Activated gamma-delta T cell treated with anti-CD3 and anti-CD28 coated beads, Interleukin-2, amount 50 U/mL, for 16 hours (primary cell): Measurements from ENCODE around the gene PHOSPHO2.
"Not testable (repeated sequence)": the region's sequence is repeated elsewhere in the genome, so short reads cannot be mapped to it uniquely, and the experiment has no call there.

Experiments
- DNase-seq: peaks from one replicate; pipeline ENCODE4 v3.0.0-alpha.2; 2020; ENCODE audit warnings: low read depth

PHOSPHO2 gene

DNA sequence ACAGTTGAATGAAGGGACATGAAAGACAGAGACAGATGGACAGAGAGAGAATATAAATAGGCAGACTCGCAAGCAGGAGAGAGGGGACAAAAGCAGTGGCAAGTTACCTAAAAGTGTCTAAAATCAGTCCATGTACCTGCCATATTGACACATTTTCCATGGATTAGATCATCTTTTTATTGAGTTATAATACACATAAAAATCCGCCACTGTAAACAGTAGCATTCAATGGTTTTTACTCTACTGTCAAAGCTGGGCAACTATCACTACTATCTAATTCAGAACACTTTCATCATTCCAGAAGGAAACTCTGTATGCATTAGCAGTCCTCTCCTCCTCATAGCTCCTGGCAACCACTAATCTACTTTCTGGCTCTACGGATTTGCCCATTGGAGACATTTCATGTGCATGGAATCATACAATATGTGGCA is 10.1 kb upstream of the PHOSPHO2 start:
- DNase-seq = no peak

DNA sequence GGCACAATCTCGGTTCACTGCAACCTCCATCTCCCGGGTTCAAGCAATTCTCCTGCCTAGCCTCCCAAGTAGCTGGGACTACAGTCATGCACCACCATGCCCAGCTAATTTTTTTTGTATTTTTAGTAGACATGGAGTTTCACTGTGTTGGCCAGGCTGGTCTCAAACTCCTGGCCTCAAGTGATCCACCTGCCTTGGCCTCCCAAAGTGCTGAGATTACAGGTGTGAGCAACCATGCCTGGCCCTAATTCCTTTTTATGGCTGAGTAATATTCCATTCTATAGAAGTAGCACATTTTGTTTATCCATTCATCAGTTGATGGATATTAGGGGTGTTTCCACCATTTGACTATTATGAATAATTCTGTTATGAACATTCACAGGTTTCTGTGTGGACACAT is 9.6 kb upstream of the PHOSPHO2 start:
- DNase-seq = not testable (repeated sequence)

DNA sequence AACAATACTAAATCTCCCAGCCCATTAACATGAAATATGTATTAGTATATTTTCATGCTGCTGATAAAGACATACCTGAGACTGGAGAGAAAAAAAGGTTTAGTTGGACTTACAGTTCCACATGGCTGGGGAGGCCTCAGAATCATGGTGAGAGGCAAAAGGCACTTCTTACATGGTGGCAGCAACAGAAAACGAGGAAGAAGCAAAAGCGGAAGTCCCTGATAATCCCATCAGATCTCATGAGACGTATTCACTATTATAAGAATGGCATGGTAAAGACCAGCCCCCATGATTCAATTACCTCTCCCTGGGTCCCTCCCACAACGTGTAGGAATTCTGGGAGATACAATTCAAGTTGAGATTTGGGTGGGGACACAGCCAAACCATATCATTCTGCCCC is 7.4 kb upstream of the PHOSPHO2 start:
- not testable (repeated sequence) for DNase-seq

DNA sequence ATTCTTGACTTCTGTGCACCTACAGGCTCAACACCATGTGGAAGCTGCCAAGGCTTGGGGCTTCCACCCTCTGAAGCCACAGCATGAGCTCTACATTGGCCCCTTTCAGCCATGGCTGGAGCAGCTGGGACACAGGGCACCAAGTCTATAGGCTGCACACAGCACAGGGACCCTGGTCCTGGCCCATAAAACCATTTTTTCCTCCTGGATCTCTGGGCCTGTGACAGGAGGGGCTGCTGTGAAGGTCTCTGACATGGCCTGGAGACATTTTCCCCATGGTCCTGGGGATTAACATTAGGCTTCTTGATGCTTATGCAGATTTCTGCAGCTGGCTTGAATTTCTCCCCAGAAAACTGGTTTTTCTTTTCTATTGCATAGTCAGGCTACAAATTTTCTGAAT is 6.3 kb upstream of the PHOSPHO2 start:
- not testable (repeated sequence) for DNase-seq

DNA sequence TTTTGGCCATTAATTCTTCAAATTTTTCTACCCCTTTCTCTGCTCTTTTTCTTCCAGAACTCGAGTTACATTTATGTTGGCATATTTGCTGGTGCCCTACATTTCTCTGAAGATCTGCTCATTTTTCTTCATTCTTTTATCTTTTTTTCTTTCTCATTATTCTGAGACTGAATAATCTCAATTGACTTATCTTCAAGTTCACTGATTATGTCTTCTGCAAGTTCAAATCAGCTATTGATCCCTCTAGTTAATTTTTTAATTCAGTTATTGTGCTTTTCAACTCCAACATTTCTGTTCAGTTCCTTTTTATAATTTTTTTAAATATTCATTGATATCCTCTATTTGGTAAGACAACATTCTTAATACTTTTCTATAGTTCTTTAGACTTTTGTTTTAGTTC is 3.3 kb upstream of the PHOSPHO2 start:
- DNase-seq = no peak

DNA sequence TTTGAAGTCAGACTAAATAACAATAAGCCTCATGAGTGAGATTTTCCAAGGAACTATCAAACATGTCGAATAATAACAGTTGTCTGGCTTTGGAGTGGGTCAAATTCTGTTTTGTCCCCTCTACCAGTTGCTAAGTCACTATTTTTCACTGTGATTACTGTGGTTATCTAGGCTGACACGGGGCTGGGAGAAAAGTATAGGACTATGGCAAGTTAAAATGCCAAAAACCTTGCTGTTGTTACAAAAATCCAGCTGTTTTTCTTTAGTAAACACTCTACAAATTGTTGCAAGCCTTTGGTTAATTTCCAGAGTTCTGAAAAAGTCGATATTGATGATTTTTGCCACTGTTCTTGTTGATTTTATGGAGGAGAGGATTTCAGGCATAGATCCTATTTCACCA is 1.6 kb upstream of the PHOSPHO2 start:
- no peak for DNase-seq

DNA sequence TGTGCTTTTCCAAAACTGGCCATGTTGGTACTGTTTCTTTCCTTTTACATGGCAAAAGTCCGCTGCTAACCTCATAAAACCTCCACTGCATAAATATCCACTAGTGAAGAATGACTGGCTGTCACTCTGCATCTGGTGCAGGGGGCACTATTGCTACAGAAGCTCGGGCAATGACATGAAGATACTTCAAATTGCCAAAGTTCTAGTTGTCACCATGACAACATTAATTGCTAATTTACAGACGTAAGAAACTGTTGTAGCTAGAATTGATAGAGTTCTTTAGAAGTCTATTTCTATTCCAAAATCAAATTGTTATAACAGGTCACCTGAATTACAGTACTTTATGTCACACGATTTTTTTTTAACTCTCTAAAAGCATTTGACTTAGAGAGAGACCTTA is 909 bp upstream of the PHOSPHO2 start:
- no peak for DNase-seq

DNA sequence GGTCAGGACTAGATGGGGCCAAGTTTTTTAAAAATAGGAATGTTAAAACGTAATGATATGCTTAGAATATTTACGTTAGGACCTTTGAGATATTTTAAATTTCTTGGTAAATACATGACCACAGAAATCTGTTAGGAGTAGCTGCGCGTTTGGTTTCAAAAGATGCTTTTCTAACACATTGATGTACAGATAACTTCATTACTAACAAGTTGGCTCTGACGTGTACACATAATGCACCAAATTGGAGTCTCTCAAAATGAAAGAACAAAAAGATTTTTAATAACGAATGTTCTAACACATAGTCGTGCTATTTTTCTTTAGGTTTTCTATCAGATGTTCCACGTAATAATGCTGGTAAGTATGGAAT is 608 bp downstream of the PHOSPHO2 start:
- no peak for DNase-seq

DNA sequence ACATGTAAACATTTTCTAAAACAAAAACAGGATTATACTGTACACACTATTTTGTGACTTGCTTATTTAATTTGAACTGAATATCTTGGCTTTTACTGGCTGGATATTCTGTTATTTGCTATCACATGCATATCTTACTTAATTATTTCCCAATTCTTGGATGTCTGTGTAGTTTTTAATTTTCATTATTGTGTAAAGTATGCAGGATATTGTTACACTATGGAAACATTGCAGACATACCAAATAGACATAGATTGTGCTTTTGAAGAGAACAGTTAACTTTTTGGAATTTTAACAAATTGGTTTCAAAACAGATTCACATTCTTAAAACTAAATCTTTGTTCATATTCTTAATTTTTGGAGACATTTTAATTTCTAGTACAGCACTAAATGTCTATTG is 2.1 kb downstream of the PHOSPHO2 start:
- DNase-seq = no peak

DNA sequence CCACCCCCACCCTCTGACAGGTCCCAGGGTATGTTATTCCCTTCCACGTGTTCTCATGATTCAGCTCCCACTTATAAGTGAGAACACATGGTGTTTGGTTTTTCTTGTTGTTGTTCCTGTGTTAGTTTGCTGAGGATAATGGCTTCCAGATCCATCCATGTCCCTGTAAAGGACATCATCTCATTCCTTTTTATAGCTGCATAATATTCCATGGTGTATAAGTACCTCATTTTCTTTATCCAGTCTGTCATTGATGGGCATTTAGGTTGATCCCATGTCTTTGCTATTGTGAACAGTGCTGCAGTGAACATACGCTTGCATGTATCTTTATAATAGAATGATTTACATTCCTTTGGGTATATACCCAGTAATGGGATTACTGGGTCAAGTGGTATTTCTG is 4.9 kb downstream of the PHOSPHO2 start:
- not testable (repeated sequence) for DNase-seq

DNA sequence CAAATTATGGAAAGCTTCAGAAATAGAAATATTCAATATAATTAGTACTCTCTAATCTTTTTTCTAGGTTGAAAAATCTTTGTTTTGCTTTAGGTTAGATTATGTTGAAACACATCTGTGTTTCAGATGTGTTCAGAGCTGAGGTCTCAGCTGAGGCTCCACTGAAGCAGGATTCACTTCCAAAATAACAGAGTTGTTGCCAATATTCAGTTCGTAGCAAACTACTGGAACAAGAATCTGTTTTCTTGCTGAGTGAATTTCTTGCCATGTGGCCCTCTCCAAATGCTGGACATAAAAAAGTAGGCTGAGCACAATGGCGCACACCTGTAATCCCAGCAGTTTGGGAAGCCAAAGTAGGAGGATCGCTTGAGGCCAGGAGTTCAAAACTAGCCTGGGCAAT is 8.7 kb downstream of the PHOSPHO2 start:
- DNase-seq = no peak

DNA sequence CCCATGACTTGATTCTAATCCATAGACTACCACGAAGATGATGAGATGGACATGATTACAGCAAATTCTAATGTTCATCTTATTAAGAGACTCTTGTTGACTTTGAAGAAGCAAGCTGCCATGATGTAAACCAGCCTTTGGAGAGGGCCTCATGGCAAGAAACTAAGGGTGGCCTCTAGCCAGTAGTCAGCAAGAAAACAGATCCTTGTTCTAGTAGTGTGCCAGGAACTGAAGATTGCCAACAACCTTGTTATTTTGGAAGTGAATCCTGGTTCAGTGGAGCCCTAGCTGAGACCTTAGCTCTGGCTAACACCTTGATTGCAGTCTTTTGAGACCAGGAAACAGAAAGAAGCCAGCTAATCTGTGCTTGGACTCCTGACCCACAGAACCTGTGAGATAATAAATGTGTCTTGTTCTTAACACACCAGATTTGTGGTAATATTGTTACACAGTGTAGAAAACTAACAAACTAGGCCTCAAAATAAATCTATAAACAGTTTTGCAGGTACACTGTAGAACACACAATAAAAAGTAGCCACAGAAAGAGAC is 10.0 kb downstream of the PHOSPHO2 start:
- DNase-seq = no peak

DNA sequence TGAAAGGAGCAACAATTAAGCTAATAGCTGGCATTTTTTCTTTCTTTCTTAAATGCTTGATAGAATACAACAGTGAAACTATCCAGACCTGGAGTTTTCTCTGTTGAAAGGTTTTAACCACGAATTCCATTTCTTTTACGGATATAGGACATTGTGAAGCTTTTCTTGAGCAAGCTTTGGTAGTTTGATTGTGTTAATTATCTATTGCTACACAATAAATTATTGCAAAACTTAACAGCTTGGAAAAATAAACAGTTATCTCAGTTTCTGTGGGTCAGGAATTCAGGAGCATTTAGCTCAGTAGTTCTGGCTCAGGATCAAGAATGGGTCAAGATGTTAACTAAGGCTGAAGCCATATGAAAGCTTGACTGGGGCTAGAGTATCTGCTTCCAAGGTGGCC is 11.7 kb downstream of the PHOSPHO2 start:
- no peak for DNase-seq

DNA sequence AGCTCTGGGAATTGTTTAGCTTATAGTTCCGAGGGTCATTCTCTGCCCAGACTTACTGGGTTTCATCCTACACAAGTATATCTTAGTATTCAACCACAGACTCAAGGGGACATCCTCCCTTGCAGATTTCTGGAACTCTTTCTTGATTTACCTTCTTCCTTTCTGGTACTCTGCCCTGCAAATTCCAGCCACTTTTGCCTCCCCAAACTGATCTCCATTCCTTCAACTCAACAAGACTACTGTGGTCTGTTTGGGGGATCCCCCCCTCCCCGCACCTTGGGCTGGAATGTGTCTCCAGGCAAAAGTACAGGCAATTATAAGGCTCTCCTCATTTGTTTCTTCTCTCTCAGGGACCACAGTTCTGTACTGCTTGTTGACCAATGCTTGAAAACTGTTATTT is 13.4 kb downstream of the PHOSPHO2 start:
- DNase-seq = no peak

DNA sequence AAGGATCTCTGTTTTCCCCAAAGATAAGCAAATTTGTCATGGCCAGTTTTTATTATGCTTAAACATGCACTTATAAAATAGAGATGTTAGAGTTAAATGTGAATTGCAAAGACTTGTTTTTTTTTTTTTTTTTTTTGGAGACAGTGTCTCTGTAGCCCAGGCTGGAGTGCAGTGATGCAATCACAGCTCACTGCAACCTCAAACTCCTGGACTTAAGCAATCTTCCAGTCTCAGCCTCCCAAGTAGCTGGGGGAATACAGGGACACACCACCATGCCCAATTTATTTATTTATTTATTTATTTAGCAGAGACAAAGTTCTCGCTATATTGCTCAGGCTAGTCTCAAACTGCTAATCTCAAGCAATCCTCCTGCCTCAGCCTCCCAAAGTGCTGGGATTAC is 15.1 kb downstream of the PHOSPHO2 start:
- no peak for DNase-seq

DNA sequence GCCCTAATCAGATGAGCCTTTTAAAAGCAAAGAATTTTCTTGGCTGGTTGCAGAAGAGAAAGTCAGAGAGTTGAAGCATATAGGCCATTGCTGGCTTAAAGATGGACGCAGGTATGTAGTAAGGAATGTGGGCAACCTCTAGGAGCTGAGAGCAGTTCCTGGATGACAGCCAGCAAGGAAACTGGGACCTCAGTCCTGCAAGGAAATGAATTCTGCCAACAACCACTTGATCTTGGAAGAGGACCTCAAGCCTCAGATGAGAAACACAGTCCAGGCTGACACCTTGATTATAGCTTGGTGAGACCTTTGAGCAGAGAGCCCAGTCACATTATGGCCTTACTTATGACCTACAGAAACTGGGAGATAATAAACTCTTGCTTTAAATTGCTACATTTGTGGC is 15.7 kb downstream of the PHOSPHO2 start:
- DNase-seq = no peak

DNA sequence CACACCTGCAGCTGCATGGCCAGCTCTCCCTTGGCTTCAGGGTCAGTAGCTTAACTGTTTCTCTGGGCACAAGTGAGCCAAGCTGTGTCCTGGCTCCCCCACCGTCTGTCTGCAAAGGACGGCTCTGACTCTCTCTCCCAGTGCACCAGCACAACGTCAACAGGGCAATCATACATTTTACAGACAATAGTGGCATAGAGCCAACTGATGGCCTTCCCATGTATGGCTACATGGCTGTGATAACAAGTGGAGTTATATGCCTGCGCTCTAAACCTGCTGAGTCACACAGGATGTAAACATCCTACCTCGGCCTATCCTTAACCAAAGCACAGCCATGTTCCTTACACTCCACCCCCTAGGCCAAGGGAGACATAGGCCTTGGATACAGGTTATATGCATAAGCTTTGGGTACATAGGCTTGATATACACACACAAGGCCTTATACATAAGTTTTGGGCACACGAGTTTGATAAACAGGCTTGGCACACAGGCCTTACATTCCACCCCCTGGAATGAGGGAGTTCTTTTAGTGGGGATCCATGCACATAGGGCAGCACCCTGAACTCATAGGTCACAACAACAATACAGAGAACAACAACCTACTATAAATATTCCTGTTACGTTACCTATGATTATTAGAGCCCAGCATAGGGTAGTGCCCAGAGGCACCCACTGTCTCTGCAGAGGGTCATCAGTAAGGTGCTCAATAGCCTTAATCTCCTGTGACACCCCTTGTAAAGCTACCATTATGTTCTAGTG is 17.7 kb downstream of the PHOSPHO2 start:
- DNase-seq = no peak

DNA sequence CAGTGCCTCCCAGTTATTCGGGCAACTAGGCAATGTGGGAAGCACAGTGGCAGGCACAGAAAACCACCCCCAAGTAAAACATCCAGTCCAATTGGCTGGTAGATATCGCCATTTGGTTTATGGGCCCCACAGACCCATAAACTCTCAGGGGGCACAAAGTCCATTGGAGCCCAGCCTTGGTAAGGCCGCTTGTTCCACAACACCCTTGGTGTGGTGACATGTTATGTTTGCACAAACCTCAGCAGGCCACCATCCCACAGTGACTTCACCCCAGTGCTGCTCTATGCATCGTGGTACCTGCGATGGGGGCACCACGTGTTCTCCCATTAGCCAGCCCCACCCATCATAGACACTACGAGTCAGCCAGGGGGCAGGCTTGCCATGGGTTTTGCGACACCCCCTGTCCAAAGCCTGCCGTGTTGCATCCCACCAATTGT is 18.5 kb downstream of the PHOSPHO2 start:
- no peak for DNase-seq

DNA sequence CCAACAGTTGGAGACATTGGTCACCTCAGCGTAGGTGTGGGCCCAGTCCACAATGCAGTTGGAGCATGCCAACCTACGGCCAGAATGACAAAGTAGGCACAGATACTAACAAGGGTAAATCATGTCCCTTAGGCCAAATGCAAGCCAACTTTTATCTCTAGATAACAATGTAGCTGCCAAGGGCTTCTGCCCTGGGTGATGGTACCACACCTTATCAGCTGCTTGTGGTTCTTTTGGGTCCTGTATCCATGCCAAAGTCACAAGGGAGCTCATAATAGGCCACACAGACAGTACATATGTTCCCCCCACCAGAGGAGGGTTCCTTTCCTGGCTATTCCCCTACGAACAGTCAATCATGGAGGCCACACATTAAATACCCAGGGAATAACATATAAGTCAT is 19.1 kb downstream of the PHOSPHO2 start:
- no peak for DNase-seq

DNA sequence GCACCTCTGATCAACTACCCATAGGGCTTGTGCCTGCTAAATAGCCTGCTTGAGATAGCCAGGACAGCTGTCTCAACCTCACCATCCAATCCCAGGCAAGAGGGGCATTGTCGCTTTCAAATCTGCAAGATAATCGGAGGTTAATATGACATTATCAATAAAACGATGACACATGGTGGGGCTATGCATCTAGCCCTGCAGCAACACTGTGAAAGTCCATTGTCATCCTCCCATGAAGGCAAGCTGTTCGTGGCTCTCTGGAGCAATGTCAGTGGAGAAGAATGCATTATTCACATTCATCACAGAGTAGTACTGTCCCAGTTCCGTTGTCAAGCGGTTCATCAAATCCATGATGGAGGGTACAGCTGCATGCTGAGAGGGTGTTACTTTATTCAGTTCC is 20.4 kb downstream of the PHOSPHO2 start:
- no peak for DNase-seq

DNA sequence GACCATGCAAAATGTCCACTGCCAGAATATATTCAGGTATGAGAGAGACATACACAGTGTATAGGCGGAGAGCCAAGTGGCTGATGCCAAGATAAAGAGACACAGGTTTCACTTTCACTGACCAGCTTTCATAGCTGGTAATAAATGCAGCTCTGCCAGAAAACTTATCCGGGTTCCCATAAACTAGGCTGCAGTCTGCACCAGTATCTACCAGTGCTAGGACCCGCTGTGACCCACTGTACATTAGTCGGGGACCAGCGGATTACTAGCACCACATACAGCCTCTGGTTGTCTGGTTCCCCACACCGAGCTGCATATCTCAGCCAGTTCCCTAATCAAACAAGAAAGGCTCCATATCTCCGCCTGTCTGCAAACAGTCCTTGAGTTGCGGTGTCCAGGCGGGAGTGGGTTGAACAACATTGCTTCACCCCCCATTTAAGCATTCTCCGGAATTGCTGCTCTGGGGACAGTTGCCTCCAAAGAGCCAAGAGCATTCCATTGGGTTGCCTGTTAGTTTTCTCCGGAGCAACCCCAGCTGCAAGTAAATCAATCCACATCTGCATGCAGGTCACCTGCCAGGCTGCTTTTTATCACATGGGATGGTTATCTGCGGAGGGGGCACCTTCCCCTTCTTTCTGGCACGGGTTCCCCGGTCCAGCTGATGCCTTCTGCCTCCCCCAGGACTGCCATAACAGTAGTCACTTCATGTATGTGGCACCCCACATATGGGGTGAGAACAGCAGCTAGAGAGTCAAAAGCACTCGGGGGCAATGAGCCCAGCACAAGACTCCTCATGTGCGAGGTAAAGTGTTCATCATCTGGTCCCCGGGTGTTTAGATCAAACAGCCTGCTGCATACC is 21.3 kb downstream of the PHOSPHO2 start:
- DNase-seq = no peak

DNA sequence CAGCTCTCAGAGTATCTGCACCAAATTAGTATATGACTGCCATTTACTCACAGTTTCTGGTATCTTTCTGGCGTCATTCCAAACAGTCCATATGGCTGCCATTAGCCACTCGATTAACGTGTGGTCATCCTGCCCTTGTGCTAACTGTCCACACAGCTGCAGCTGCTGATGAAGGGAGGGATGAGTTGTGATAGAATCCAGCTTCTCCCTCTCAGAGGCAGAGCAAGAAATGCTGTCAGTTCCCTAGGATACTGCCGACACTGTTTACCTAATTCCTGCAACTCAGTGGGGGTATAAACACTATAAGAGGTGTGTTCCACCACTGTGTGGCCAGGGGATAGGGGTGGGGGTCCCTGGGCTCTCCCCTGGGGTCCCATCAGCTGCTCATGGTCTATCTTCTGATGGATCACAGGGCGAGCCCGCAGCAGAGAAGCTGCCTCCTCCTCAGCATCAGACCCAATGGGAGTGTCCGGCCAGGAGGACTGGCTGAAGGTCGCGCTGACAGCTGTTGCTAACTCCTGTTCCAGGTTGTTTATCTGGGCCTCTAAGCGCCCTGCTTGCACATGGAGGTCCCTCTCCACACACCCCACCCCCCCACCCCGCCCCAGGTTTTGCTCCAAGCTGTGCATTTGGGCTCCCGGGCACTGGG is 22.1 kb downstream of the PHOSPHO2 start:
- DNase-seq = no peak
